HG02571 (cell line): ENCODE measurements around the gene GTF2A2.
"Not testable (repeated sequence)": the region's sequence is repeated elsewhere in the genome, so short reads cannot be mapped to it uniquely, and the experiment has no call there.

ENCODE experiments used
- ATAC-seq: cut with Tn5 transposase; IDR thresholded peaks from one replicate; pipeline ENCODE4 v1.9.1; 2021; ENCODE audit warnings: mild to moderate bottlenecking, moderate library complexity; ENCODE audit not compliant: unreplicated experiment

The GTF2A2 gene

GRCh38 chr15:59676565-59676964 is 19.2 kb upstream of the GTF2A2 start:
- no peak for ATAC-seq

GRCh38 chr15:59674361-59674877 is 17.1 kb upstream of the GTF2A2 start:
- ATAC-seq: no peak

- no peak for ATAC-seq
Measured at GRCh38 chr15:59668556-59668955, 11.2 kb upstream of the GTF2A2 start.

- ATAC-seq: no peak
Measured at GRCh38 chr15:59662260-59662659, 4.9 kb upstream of the GTF2A2 start.

GRCh38 chr15:59659366-59659765 is 2.1 kb upstream of the GTF2A2 start:
- ATAC-seq: no peak

- ATAC-seq: no peak
Measured at GRCh38 chr15:59657635-59658125, 365 bp upstream of the GTF2A2 start.

GRCh38 chr15:59654046-59654445 is 3.3 kb downstream of the GTF2A2 start:
- ATAC-seq: no peak

GRCh38 chr15:59649603-59650002 is 7.7 kb downstream of the GTF2A2 start:
- no peak for ATAC-seq

- no peak for ATAC-seq
Measured at GRCh38 chr15:59647085-59647484, 10.2 kb downstream of the GTF2A2 start.

- no peak for ATAC-seq
Measured at GRCh38 chr15:59646277-59646676, 11.0 kb downstream of the GTF2A2 start.

GRCh38 chr15:59645812-59646211 is 11.5 kb downstream of the GTF2A2 start:
- not testable (repeated sequence) for ATAC-seq

GRCh38 chr15:59644756-59645155 is 12.6 kb downstream of the GTF2A2 start:
- ATAC-seq: no peak

GRCh38 chr15:59642351-59642750 is 15.0 kb downstream of the GTF2A2 start:
- no peak for ATAC-seq

- ATAC-seq: not testable (repeated sequence)
Measured at GRCh38 chr15:59637507-59637906, 19.8 kb downstream of the GTF2A2 start.

- no peak for ATAC-seq
Measured at GRCh38 chr15:59636184-59636583, 21.1 kb downstream of the GTF2A2 start.

- no peak for ATAC-seq
Measured at GRCh38 chr15:59632714-59633113, 24.6 kb downstream of the GTF2A2 start.

- ATAC-seq: no peak
Measured at GRCh38 chr15:59622289-59622688, 35.0 kb downstream of the GTF2A2 start.

GRCh38 chr15:59618406-59618805 is 38.9 kb downstream of the GTF2A2 start:
- ATAC-seq: no peak

GRCh38 chr15:59616379-59616778 is 40.9 kb downstream of the GTF2A2 start:
- no peak for ATAC-seq

- no peak for ATAC-seq
Measured at GRCh38 chr15:59615661-59616060, 41.7 kb downstream of the GTF2A2 start.

- no peak for ATAC-seq
Measured at GRCh38 chr15:59614153-59614552, 43.2 kb downstream of the GTF2A2 start.

GRCh38 chr15:59611276-59612260 is 45.7 kb downstream of the GTF2A2 start, which contains the start of gene GCNT3:
GCNT3 (plus strand) TSS chr15:59611783; CDS start chr15:59618239, 6,456 bp downstream.
- no peak for ATAC-seq
